G401.6 (cell line): ENCODE results near the gene MAMDC4.
"Not testable (repeated sequence)": the region's sequence is repeated elsewhere in the genome, so short reads cannot be mapped to it uniquely, and the experiment has no call there.

Experiments
- FAIRE-seq: peaks from 2 replicates; lab custom pipeline; 2012; peaks lifted over from hg19 to GRCh38; lab: Jason Lieb, UNC

MAMDC4 gene

GRCh38 chr9:136862849-136863622 is 10.9 kb downstream of the MAMDC4 start:
- FAIRE-seq, result no peak

DNA sequence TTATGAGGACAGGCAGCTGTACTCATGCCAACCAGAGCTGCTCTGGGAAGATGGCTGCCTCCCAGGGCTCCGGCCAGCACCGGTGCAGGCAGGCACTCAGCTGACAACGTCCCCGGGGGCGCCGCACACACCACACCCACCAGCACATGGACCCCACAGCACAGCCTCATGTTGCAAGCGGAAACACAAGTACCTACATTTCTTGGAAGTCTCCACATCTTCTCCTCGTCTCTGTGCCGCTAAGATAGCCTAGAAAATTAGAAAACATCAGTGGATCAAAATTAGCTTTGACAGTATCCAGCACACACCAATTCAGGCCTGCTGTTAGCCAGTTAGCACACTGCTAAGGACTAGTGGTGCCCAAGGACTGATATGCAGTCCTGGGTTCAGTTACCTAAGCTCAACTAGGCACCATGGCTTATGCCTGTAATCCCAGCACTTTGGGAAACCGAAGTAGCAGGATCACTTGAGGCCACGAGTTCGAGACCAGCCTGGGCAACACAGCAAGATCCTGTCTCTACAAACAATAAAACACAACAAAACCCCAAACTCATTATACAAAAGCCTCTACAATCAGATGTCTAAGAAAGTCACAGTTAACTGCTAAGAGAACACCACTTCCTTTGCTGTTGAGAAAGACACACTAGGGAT is 11.6 kb downstream of the MAMDC4 start:
- FAIRE-seq, result no peak

GRCh38 chr9:136865041-136865767 is 13.1 kb downstream of the MAMDC4 start:
- FAIRE-seq, result no peak

- FAIRE-seq, result no peak
Observed at GRCh38 chr9:136865768-136866103, 13.6 kb downstream of the MAMDC4 start.

DNA sequence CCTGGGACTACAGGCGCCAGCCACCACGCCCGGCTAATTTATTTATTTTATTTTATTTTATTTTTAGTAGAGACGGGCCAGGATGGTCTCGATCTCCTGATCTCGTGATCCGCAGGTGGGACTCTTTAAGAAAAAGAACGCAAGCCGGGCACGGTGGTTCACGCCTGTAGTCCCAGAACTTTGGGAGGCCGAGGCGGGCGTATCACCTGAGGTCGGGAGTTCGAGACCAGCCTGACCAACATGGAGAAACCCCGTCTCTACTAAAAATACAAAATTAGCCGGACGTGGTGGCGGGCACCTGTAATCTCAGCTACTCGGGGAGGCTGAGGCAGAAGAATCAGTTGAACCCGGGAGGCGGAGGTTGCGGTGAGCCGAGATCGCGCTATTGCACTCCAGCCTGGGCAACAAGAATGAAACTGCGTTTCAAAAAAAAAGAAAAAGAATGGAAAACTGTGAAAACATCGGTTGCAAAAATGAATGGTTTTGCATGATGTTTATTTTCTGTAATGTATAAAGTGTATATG is 14.8 kb downstream of the MAMDC4 start:
- FAIRE-seq, result not testable (repeated sequence)

GRCh38 chr9:136867480-136867879 is 15.3 kb downstream of the MAMDC4 start:
- no peak for FAIRE-seq

GRCh38 chr9:136867917-136868316 is 15.8 kb downstream of the MAMDC4 start:
- FAIRE-seq, result no peak

GRCh38 chr9:136868644-136869043 is 16.5 kb downstream of the MAMDC4 start:
- FAIRE-seq, result no peak

DNA sequence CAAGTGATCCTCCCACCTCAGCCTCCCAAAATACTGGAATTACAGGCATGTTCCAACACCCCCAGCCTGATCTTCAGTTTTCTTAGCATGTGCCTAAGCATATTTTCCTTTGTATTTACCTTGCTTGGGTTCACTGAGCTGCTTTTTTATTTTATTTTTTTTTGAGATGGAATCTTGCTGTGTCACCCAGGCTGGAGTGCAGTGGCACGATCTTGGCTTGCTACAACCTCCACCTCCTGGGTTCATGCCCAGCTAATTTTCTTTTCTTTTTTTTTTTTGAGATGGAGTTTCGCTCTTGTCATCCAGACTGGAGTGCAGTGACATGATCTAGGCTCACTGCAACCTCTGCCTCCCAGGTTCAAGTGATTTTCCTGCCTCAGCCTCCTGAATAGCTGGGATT is 17.5 kb downstream of the MAMDC4 start:
- not testable (repeated sequence) for FAIRE-seq

- FAIRE-seq, result no peak
Observed at GRCh38 chr9:136875155-136875554, 23.0 kb downstream of the MAMDC4 start.

- FAIRE-seq, result no peak
Observed at GRCh38 chr9:136876476-136876875, 24.3 kb downstream of the MAMDC4 start.

- FAIRE-seq, result no peak
Observed at GRCh38 chr9:136880651-136881050, 28.5 kb downstream of the MAMDC4 start.

DNA sequence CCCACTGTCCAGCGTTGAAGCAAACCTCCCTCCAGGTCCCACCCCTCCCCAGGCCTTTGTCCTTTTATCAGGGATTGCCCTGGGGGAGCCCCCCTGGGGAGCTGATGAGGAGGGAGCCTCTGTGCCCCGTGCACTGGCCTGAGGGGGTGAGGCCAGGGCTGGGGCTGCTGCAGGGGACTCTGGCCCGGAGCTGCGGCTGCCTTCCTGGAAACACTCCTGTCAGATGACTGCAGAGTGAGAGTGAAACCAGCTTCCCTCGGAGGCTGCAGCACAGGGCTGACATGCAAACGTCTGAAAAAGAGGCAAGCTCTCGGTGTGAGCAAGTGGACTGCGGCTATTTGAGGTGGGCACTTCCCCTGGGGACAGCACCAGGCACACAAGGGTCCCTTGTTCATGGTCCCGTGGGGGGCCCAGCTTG is 29.6 kb downstream of the MAMDC4 start:
- FAIRE-seq, result no peak

DNA sequence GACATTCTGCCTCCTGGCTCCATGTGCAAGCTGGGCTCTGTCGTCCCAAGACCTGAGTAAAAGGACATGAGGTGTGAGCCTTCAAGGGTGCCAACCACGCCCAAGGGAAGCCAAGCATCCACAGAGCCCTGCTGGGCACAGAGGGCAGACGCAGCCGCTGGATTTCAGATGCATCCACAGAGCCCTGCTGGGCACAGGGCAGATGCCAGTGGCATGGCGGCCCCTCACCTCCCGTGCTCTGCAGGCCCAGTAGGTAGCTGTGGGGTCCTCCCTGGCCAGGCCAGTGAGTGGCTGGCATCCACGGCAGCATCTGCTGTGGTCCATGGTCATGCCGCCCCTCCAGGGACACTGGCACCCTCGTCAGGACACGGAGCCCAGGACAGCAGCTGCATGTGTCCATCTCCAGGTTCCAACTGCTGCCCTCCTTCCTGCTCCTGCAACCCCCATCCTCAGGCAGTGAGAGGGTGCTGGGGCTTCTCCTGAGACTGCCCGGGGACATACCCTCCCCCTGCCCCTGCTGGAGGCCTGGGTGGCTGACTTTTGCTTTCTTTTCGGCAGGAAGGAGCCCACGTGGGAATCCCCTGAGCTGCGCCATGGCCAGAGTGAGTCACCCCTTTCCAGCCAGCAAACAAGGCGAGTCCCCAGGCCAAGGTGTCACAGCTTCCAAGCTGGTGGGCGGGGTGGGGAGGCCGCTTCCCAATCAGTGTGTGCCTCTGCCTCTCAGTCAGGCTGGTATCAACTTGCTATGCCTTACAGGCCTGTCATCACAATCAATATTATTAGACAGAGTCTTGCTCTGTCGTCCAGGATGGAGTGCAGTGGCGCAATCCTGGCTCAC is 30.2 kb downstream of the MAMDC4 start:
- no peak for FAIRE-seq

GRCh38 chr9:136882947-136883283 is 30.8 kb downstream of the MAMDC4 start:
- FAIRE-seq, result not testable (repeated sequence)

DNA sequence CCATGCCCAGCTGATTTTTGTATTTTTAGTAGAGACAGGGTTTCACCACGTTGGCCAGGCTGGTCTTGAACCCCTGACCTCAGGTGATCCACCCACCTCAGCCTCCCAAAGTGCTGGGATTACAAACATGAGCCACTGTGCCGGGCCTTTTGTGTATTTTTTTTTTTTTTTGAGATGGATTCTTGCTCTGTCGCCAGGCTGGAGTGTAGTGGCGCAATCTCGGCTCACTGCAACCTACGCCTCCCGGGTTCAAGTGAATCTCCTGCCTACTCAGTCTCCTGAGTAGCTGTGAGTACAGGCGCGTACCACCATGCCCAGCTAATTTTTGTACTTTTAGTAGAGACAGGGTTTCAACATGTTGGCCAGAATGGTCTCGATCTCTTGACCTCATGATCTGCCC is 31.5 kb downstream of the MAMDC4 start:
- FAIRE-seq, result not testable (repeated sequence)

- FAIRE-seq, result peak; percentile 67
Observed at GRCh38 chr9:136885950-136886578, 33.9 kb downstream of the MAMDC4 start, which contains the start of gene TRAF2. TSS of gene TRAF2 (plus strand) at chr9:136886516. CDS start at chr9:136898741, 12,225 bp downstream.

DNA sequence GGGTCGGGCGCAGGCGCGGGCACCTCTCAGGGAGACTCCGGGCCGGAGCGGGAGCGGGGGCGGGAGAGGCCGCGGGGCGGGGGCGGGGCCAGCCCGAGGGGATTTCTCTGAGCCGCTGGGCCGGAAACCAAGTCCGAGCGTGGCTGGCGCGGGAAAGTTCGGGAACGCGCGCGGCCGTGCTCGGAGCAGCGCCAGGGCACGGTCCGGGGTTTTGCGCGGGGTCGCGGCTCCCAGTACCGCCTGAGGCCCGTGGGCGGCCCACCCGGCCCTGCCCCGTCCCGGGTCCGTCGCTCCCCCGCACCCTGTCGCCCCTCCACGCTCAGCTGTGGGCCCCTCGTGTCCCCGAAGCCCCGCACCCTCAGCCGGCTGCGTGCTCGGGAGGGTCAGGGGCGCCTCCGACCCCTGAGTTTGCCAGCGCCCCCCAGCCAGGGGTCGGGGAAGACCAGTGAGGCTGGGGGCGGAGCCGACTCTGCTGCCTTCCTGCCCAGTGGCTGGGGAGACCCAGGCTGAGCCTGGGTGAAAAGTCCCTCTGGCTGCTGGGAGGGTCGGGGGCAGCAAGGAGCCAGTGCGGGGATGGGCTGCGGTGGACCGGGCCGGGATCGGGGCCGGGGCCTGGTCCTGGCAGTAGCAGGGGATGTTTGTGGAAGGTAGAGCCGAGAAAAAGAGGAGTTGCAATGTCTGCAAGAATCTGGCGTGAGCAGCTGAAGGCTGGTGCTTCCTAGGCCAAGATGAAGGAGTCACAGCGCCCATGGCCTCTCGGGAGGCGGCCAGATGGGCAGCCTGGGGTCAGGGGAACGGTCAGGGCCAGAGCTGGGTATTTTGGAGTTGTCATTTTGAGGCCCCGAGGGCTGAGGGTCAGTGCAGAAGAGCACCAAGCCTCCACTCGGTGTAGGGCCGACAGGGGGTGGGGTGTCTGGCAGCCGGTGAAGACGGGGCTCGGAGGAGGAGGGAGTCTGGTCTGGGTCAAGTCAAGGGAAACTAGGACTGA is 34.8 kb downstream of the MAMDC4 start:
- no peak for FAIRE-seq

DNA sequence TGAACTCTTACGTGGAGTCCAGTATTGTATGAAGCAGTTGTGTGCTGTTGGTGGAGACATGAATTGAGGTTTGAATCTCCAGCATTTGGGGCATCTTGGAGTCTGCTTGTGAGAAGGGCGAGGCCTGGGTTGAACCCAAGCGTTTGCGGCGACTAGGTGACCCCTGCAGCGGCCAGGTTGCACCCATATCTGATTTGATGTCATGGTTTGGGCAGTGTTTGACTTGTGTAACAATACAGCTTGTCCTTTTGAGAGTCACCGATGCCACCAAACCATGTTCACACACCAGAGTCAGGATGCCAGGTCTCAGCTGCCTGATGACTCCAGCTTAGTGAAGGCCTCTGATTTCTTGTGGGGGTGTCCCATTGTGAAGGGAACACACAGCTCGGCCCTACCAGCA is 36.3 kb downstream of the MAMDC4 start:
- no peak for FAIRE-seq

- no peak for FAIRE-seq
Observed at GRCh38 chr9:136889858-136890257, 37.7 kb downstream of the MAMDC4 start.
